ENCODE data around the gene MFAP4. TPM values are rescaled to one million over a fixed set of nuclear protein-coding genes. Genes with fewer than 3 reads are reported as not detected.

MFAP4 gene
- total and polyA plus RNA-seq, 11 donors: 15.7 to 84.3 (median 35.7) TPM

GRCh38 chr17:19344311-19345066, 42.5 kb downstream of the MFAP4 start:
- WGBS, 4 donors: 67 to 87% (median 78%) methylated on average over 27 to 40 of the region's 40 CpGs
- DNase-seq: no peak

DNA sequence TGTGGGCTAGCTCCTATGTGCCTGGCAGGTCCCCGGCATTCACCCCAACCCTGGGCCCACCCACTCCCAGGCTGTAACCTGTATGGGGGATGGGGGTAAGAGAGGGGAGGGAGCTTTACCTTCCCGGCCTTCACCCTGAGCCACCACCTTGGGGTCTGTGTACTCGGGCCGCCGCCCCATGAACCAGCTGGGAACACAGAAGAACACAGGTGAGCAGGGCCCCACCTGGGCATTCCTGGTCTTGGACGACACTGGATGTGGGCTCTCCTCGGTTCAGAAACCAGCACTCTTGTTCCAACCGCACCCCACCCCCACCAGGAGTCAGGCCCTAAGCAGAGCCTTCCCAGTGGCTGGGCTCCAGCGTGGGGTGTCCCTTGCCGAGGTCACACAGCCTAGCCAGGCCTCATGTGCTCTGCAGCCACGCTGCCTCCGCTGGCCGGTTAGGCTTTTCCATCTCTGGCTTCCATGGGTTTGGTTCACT, 43.3 kb downstream of the MFAP4 start:
- 75 to 87% (median 82%) methylated on average over 3 to 13 of the region's 13 CpGs for WGBS, 4 donors
- intact Hi-C loops (cut with DNase I): no loop called here
- Histone ChIP-seq H3K4me1 (peaks cover 10 to 61% (median 33%) of the 10 kb centered on the region in 12 donors), H3K9me3 (no peaks in the 10 kb centered on the region), H3K27ac (no peak overlapping the region), H3K27me3 (no peaks in the 10 kb centered on the region), H3K4me3 (no peak overlapping the region), H3K36me3 (no peaks in the 10 kb centered on the region)
- ATAC-seq (no peak), DNase-seq (no peak)
- TF ChIP-seq, protein P1, sequence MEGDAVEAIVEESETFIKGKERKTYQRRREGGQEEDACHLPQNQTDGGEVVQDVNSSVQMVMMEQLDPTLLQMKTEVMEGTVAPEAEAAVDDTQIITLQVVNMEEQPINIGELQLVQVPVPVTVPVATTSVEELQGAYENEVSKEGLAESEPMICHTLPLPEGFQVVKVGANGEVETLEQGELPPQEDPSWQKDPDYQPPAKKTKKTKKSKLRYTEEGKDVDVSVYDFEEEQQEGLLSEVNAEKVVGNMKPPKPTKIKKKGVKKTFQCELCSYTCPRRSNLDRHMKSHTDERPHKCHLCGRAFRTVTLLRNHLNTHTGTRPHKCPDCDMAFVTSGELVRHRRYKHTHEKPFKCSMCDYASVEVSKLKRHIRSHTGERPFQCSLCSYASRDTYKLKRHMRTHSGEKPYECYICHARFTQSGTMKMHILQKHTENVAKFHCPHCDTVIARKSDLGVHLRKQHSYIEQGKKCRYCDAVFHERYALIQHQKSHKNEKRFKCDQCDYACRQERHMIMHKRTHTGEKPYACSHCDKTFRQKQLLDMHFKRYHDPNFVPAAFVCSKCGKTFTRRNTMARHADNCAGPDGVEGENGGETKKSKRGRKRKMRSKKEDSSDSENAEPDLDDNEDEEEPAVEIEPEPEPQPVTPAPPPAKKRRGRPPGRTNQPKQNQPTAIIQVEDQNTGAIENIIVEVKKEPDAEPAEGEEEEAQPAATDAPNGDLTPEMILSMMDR (IDR thresholded peaks at IDR 0.05): no peak
- TF ChIP-seq POLR2A (IDR thresholded peaks at IDR 0.05): no peak

More at GRCh38 chr17:19344311-19345066, 42.5 kb downstream of the MFAP4 start:
- intact Hi-C loops (cut with DNase I): loop anchor here in 1 of 10 donors (5.0 kb wide), 1 partner anchor 82 kb away; no protein-coding TSS in a partner anchor
- TF ChIP-seq POLR2A (IDR thresholded peaks at IDR 0.05): no peak
- TF ChIP-seq, protein P1 (IDR thresholded peaks at IDR 0.05): no peak
- Histone ChIP-seq H3K36me3 (no peaks in the 10 kb centered on the region), H3K27ac (no peak overlapping the region), H3K9me3 (no peaks in the 10 kb centered on the region), H3K4me3 (no peak overlapping the region), H3K27me3 (no peaks in the 10 kb centered on the region), H3K4me1 (peaks cover 10 to 61% (median 33%) of the 10 kb centered on the region in 12 donors)
- no peak for ATAC-seq

GRCh38 chr17:19343256-19343630, 43.7 kb downstream of the MFAP4 start:
- no peaks in the 10 kb centered on the region for H3K27me3 ChIP-seq
- H3K27ac ChIP-seq: no peak overlapping the region
- intact Hi-C loops (cut with DNase I): no loop called here
- peaks cover 10 to 63% (median 34%) of the 10 kb centered on the region in 12 donors for H3K4me1 ChIP-seq
- H3K9me3 ChIP-seq: no peaks in the 10 kb centered on the region
- no peaks in the 10 kb centered on the region for H3K36me3 ChIP-seq
- WGBS, 4 donors: 79 to 87% (median 84%) methylated on average over 6 to 7 of the region's 7 CpGs
- ATAC-seq (no peak), DNase-seq (no peak)
- TF ChIP-seq POLR2A (IDR thresholded peaks at IDR 0.05): no peak
- TF ChIP-seq, protein P1 (IDR thresholded peaks at IDR 0.05): no peak
- H3K4me3 ChIP-seq: no peak overlapping the region

GRCh38 chr17:19342611-19343255, 44.3 kb downstream of the MFAP4 start:
- no peak overlapping the region for H3K27ac ChIP-seq
- intact Hi-C loops (cut with DNase I): no loop called here
- no peak overlapping the region for H3K4me3 ChIP-seq
- no peaks in the 10 kb centered on the region for H3K27me3 ChIP-seq
- ATAC-seq: peak in 1 of 4 donors; percentile 2
- H3K9me3 ChIP-seq: no peaks in the 10 kb centered on the region
- no peak for TF ChIP-seq POLR2A (IDR thresholded peaks at IDR 0.05)
- TF ChIP-seq, protein P1 (IDR thresholded peaks at IDR 0.05): no peak
- no peaks in the 10 kb centered on the region for H3K36me3 ChIP-seq
- DNase-seq: no peak
- 55 to 66% (median 58%) methylated on average over 4 to 7 of the region's 7 CpGs for WGBS, 4 donors
- peaks cover 10 to 67% (median 37%) of the 10 kb centered on the region in 12 donors for H3K4me1 ChIP-seq

All from heart left ventricle (tissue), 16 donors.